HG03378 (cell line): ENCODE measurements around the gene CHST2.
A peak's percentile ranks its signal among the peaks of the same experiment; 100 is the strongest.

Source experiments
- ATAC-seq: cut with Tn5 transposase; IDR thresholded peaks from one replicate; pipeline ENCODE4 v1.9.1; 2021; ENCODE audit warnings: mild to moderate bottlenecking, moderate library complexity; ENCODE audit not compliant: unreplicated experiment

The CHST2 gene

GRCh38 chr3:143165211-143165610 lies 45.6 kb downstream of the CHST2 start:
- ATAC-seq = peak; percentile 29

GRCh38 chr3:143165612-143166285 lies 46.2 kb downstream of the CHST2 start:
- ATAC-seq = peak; percentile 84

- ATAC-seq = no peak
Measured at GRCh38 chr3:143166376-143166775, 46.8 kb downstream of the CHST2 start.

GRCh38 chr3:143167969-143168854 lies 48.6 kb downstream of the CHST2 start:
- no peak for ATAC-seq

- ATAC-seq = no peak
Measured at GRCh38 chr3:143168855-143169192, 49.3 kb downstream of the CHST2 start.

- no peak for ATAC-seq
Measured at GRCh38 chr3:143170074-143170473, 50.5 kb downstream of the CHST2 start.

GRCh38 chr3:143170676-143171075 lies 51.1 kb downstream of the CHST2 start:
- peak; percentile 6 for ATAC-seq

GRCh38 chr3:143171141-143171980 lies 51.8 kb downstream of the CHST2 start:
- peak; percentile 83 for ATAC-seq

- ATAC-seq = no peak
Measured at GRCh38 chr3:143172062-143172794, 52.7 kb downstream of the CHST2 start.

- ATAC-seq = no peak
Measured at GRCh38 chr3:143172795-143173145, 53.2 kb downstream of the CHST2 start.

- ATAC-seq = no peak
Measured at GRCh38 chr3:143173242-143173641, 53.7 kb downstream of the CHST2 start.
